GM12873 (cell line): Measurements from ENCODE around the gene MAP2K6.

Source experiments
- CTCF ChIP-seq: IDR thresholded peaks from 2 replicates; pipeline ENCODE4 v1.5.1; 2012; ENCODE audit warnings: low read depth, mild to moderate bottlenecking, moderate library complexity, low read length, control low read depth; ENCODE audit not compliant: insufficient read depth; ENCODE audit errors: missing control alignments

The MAP2K6 gene

DNA sequence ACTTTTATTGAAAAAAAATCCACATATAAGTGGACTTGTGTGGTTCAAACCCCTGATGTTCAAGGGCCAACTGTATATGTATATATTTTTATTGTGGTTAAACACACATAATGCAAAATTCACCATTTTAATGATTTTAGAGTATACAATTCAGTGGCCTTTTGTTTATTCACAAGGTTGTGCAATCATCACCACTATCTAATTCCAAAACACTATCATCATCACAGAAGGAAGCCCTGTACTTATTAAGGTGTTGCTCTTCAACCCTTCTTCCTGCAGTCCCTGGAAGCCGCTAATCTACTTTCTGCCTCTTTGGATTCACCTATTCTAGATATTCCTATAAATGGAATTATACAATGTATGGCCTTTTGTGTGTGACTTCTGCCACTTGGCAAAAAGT, 23.0 kb downstream of the MAP2K6 start:
- no peak for TF ChIP-seq CTCF

- TF ChIP-seq CTCF, result no peak
These were observed 24.3 kb downstream of the MAP2K6 start for GRCh38 chr17:69438776-69439175.

DNA sequence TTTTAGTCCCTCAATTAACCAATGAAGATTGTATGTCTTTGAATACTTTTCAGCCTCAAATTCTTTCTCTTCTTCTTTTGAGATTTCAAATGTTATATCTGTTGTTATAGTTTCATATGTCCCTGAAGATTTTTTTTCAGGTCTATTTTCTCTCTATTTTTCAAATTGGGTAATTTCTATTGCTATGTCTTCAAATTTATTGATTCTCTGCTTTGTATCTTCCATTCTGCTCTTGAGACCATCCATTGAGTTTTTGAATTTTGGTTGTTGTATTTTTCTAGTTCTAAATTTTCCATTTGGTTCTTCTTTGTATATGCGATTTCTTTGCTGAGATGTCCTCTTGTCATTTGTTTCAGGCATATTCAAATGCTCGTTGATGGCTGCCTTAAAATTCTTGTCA, 26.7 kb downstream of the MAP2K6 start:
- TF ChIP-seq CTCF, result no peak

DNA sequence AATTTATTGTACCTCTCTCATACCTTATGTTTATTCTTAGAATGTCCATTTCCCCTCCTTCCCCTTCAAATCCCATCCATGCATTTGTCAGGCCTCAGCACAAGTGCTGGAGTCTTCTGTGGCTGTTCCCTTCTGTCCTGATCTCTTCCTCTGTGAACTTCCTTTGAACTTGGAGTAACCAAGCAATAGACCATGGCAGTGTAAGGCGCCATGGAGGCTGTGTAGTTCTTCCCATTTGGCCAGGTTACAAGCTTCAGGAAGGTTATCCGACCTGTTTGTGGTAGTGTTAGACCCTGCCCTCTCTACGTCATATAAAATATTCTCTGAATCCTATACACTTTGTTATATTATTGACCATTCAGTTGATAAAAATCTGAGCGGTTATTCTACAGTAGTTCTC, 28.6 kb downstream of the MAP2K6 start:
- no peak for TF ChIP-seq CTCF

GRCh38 chr17:69444023-69444422, 29.5 kb downstream of the MAP2K6 start:
- TF ChIP-seq CTCF, result no peak

DNA sequence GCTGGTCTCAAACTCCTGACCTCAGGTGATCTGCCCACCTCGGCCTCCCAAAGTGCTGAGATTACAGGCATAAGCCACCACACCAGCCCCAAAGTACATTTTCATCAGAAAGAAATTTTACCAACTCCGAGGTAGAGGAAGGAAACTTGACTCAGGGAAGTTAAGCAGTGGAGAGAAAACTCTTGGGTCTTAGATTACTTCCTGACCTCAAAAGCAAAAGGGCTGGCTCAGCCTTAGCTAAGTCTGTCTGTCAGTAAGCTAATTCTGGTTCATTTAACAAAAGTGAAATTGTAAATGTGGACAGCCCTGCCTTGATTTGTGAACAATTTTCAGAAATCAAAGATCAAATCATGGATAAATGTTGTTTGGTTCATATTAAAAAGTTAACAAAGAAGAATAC, 30.6 kb downstream of the MAP2K6 start:
- TF ChIP-seq CTCF, result no peak

DNA sequence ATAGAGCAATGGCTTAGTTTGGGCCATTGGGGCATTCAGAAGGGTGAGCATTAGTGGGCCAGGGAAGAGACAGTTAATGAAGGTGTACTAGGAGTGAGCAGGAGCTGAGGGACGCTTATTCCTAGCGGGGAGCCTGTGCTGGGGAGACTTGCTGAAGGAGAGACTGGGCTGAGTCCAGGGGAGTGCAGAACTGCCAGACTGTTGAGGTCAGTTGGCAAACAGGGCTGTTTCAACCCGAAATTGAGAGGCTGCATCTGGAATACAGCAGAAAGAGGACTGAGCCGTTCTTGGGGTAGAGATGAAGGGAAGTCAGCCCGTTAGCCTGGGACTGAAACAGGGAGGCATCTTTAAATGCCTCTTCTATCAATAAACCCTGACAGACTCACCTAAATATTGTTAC, 33.2 kb downstream of the MAP2K6 start:
- TF ChIP-seq CTCF, result no peak
